ENCODE data around the gene NID1.
"Not testable (repeated sequence)": the region's sequence is repeated elsewhere in the genome, so short reads cannot be mapped to it uniquely, and the experiment has no call there.

Gene NID1

GRCh38 chr1:236096660-236097482 lies 32.0 kb upstream of the NID1 start:
- not testable (repeated sequence) for DNase-seq (ENCODE audit: low read depth)

DNA sequence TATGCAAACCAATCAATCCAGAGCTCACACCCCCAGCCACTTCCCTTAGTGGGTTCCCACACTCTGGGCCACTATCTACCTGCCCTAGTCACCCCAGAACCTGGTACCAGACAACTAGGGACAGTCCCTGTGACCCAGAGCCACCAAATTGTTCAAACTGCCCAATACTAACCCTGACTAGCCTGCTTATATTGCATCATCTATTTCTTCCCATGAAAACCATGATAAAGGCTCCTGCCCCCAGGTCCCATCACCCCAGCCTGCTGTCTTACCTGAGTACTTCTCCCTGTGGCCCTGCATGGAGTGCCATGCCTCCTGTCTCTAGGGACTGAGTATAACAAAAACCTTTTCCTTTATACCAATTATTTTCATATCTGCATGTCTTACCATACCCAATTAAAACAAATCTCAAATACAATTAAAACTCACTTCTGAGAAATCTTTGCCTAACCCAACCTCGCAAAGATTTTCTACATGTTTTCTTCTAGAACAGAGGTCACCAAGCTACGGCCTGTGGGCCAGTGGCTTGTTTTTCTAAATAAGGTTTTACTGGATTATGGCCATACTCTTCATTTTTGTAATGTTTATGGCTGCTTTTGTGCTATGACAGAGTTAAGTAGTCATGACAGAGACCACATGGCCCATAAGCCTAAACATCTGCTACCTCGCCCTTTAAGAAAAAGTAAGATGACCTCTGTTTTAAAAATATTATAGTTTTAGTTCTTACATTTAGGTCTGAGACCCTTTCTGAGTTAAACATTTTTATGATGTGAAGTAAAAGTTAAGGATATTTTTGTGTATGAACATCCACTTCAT lies 31.0 kb upstream of the NID1 start:
- no peak for DNase-seq (ENCODE audit: low read depth)

DNA sequence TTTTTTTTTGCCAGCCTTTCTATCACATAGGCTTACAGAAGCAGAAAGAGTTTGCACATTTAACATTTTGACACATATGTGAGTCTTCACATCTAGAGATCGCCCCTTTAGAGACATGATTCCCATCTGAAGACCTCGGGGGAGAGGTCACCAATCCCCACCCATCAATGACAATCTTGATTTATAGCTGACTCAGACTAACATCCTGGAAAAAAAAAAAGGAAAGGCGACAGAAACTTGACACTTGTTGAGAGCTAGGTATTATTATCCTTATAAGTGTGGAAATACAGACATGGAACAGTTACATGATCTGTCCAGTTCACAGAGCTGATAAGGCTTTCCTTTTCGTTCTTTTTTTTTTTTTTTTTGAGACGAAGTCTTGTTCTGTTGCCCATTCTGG lies 28.0 kb upstream of the NID1 start:
- DNase-seq (ENCODE audit: low read depth), result no peak

DNA sequence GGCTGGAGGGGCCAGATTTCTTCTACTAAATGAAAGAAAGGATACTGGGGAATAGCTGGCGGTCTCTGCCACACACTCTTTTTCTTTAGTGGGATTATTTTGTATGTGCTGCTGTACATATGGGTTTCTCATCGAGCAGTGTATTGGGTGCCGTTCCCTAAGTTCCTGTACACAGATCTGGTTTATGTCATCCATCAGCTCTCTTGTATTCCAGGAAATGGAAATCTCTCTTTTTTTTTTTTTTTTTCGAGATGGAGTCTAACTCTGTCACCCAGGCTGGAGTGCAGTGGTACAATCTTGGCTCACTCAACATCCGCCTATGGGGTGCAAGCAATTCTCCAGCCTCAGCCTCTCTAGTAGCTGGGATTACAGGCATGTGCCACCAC lies 27.0 kb upstream of the NID1 start:
- DNase-seq (ENCODE audit: low read depth), result no peak

GRCh38 chr1:236090741-236091147 lies 25.9 kb upstream of the NID1 start:
- no peak for DNase-seq (ENCODE audit: low read depth)

DNA sequence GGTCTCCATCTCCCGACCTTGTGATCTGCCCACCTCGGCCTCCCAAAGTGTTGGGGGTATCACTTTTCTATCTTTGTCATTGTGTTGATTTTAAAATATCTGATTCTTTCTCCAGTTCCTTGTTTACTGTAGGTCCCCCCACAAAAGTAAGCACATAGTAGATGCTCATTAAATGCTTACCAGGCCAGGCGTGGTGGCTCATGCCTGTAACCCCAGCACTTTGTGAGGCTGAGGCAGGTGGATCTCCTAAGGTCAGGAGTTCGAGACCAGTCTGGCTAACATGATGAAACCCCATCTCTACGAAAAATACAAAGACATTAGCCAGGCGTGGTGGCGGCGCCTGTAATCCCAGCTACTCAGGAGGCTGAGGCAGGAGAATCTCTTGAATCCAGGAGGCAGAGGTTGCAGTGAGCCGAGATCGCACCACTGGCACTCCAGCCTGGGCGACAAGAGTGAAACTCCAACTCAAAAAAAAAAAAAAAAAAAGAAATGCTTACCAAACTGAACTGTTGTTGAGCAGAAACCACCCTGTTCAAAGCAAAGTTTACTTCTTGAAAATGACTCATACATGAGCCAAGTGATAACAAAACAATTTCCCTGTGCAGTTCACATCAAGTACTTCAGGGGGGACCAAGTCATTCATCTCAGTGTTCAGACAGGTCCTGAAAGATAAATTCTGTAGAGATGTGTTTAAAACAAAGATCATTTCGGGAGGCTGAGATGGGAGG lies 24.3 kb upstream of the NID1 start:
- DNase-seq (ENCODE audit: low read depth), result no peak

DNA sequence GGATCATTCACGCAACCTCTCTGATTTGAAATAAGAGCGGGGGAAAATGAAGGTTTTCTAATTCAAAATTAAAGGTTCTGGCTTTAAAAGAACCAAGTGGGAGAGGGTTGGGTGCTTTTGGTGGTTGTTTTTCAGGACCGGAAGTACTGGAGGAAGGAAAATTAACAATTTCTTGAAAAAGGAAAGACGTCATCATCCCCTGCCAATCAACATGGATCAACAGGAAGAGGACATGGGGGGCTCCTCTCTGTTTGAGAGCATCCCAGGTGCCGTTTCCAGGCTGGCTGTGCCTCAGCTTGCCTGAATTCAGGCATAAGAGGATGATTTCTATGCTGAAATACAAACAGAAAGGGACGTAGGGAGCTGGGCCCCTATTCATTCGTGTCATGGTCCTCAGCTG lies 21.6 kb upstream of the NID1 start:
- DNase-seq (ENCODE audit: low read depth), result no peak

DNA sequence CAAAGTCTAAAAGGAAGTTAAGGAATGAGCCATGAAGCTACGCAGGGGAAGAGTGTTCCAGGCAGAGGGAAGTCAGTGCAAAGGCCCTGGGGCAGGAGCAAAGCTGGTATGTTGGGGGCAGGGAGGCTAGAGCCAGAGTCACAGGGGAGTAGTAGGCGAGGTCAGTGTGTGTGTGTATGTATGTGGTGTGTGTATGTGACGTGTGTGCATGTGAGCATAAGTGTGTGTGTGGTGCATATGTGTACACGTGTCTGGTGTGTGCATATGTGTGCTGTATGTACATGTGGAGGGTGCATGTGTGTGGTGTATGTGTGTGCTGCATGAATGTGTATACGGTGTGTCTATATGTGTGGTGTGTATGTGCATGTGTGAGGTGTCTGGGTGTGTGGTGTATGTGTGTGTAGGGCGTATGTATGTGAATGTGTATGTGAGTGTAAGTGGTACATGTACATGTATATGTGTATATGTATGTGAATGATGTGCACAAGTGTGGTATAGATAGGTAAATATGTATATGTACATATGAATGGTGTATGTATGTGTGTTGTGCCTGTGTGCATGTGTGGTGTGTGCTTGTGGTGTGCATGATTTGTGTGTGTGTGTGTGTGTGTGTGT lies 20.8 kb upstream of the NID1 start:
- no peak for DNase-seq (ENCODE audit: low read depth)

DNA sequence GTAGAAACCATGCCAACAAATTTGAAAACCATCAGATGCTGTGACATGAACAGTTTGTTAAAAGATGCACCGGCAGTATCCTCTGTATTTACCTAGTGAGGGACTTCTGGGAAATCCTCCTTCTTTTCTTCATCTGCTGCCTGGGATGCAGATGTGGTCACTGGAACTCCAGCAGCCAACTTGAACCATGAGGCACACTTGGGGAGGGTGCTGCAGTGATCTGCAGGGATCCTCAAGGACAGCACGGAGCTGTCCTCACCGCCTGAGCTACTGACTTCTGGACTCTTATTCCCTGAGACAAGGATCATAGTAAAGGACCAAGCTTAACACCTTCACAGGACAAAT lies 19.5 kb upstream of the NID1 start:
- DNase-seq (ENCODE audit: low read depth), result no peak

GRCh38 chr1:236083650-236084385 lies 18.9 kb upstream of the NID1 start:
- no peak for DNase-seq (ENCODE audit: low read depth)

DNA sequence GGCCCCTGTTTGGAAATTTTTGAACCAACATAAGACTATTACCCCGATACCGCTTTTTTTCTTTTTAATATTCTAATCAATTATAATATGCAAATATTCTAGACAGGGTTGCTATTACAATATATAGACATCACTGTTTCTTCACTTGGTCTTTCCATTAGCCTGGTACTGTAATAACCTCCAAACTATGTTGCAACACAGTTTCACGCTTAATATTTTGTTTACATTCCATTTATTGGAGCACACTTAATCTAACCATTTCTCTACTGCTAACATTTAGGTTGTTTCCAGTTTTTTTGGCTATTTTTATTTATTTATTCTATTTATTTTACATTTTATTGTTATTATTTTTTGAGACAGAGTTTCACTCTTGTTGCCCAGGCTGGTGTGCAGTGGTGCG lies 17.6 kb upstream of the NID1 start:
- no peak for DNase-seq (ENCODE audit: low read depth)

GRCh38 chr1:236081546-236082227 lies 16.8 kb upstream of the NID1 start:
- DNase-seq (ENCODE audit: low read depth), result no peak

DNA sequence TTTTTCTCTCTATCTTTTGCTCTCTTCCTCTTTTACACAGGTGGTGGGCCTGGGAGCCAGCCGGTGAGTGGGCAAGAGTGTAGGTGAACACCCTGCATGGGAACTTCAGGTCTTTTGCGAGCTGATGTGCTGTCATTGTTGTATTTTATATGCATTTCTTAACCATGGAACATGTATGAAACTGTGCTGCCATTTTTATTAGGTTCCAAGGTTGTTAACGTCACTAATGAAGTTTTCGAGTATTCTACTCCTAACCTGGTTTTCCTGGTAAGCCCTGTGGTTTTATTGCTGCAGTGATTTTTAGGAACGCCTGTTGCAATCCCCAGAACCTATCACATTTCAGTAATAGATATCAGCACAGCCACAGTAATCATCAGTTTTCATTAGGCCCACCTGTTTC lies 14.8 kb upstream of the NID1 start:
- DNase-seq (ENCODE audit: low read depth), result no peak

DNA sequence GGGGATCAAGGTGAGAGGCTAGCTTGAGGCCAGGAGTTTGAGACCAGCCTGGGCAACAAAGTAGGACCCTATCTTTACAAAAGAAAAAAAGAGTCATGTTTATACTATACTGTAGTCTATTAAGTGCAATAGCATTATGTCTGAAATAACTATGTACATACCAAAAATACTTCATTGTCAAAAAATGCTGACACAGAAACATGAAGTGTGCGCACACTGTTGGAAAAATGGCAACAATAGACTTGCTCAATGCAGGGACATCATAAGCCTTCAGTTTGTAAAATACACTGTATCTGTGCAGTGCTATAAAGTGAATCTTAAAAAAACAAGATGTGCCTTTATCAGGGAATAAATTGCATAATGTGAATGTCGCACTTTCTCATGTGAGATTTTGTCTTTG lies 14.1 kb upstream of the NID1 start:
- no peak for DNase-seq (ENCODE audit: low read depth)

DNA sequence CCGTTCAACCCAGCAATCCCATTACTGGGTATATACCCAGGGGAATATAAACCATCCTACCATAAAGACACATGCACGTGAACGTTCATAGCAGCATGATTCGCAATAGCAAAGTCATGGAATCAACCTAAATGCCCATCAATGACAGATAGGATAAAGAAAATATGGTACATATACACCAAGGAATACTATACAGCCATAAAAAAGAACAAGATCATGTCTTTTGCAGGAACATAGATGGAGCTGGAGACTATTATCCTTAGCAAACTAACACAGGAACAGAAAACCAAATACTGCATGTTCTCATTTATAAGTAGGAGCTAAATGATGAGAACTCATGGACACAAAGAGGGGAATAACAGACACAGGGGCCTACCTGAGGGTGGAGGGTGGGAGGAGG lies 13.2 kb upstream of the NID1 start:
- DNase-seq (ENCODE audit: low read depth), result not testable (repeated sequence)

DNA sequence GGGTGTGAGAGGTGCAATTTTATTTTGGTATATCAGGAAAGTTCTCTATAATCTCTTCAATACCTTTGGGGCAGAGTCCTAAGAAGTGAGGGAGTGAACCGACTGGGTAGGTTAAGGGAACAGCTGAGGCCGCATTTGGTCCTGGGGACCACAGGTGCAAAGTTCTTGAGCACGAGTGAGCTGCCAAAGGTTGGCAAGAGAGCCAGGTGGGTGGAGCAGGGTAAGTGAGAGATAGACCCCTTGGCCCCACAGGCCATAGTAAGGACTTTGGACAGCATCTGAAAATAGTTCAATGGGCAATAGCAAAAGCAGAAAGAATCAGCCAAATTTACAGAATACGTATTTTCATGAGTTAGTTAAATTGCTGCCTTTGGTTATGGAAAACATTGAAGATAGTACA lies 11.0 kb upstream of the NID1 start:
- DNase-seq (ENCODE audit: low read depth), result no peak

- DNase-seq (ENCODE audit: low read depth), result no peak
Observed at GRCh38 chr1:236073307-236073897, 8.5 kb upstream of the NID1 start.

DNA sequence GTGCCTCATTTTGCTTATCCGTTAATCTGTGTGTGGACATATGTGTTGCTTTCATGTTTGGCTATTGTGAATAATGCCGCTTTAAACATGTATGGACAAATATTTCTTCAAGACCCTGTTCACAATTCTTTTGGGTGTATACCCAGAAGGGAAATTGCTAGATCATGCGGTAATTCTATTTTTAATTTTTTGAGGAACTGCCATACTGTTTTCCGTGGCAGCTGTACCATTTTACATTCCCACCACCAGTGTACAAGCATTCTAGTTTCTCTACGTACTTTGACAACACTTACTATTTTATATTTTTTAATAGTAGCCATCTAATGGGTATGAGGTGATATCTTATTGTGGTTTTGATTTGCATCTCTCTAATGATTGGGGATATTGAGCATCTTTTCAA lies 7.1 kb upstream of the NID1 start:
- no peak for DNase-seq (ENCODE audit: low read depth)

DNA sequence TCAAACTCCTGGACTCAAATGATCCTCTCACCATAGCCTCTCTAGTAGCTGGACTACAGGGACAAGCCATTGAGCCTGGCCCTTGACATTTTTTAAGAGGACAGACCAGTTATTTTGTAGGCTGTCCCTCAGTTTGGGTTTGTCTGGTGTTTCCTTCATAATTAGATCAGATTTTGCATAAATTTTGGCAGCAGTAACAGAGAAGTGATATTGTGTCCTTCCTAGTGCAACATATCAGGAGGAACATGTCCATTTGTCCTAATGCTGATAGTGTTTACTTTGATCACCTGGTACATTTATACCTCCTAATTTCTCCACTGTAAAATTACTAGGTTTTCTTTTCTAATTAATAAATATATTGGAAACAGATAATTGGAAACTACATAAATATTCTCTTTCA lies 5.9 kb upstream of the NID1 start:
- no peak for DNase-seq (ENCODE audit: low read depth)

- DNase-seq (ENCODE audit: low read depth), result no peak
Observed at GRCh38 chr1:236069796-236070195, 4.9 kb upstream of the NID1 start.
